ENCODE data around the gene HPS4. TPM values are rescaled to one million over a fixed set of nuclear protein-coding genes. Genes with fewer than 3 reads are reported as not detected.

HPS4 gene
- total RNA-seq, 1 donor from 2014 or later = 37.1 TPM

DNA sequence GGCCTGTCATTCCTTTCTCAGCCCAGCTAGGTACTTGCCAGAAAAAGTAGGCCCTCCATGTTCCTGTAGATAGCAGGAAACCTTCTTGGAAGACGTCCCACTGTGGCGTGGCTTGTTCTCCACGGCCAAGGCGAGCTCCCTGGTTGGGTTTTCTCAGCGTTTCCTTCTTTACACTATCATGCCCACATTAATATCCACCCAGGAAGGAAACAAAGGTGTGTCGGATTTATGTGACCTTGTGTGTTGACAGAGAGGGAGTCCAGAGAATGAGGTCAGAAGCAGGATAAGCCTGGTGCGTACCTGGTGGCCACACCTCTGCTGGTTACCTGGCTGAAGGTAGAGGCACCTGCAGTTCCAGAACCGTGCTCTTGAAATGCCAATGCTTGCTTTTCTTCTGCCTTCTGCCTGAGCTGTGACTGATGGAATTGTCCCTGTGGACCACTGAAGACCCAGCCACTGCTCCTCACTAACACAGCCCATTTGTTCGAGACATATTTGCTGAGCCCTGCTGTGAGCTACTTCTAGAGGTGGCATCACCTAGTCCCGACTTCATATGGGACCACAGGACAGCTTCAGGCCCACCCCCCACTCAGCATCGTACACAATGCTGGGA lies 46.6 kb downstream of the HPS4 start:
- H3K4me3 Mint-ChIP-seq (ENCODE audit: unreplicated experiment) = no peak overlapping the region
- DNase-seq (ENCODE audit: extremely low spot score, unreplicated experiment) = no peak
- H3K4me1 Mint-ChIP-seq (ENCODE audit: unreplicated experiment) = no peaks in the 10 kb centered on the region
- H3K27ac Mint-ChIP-seq (ENCODE audit: unreplicated experiment) = no peak overlapping the region
- no peaks in the 10 kb centered on the region for H3K9me3 Mint-ChIP-seq (ENCODE audit: unreplicated experiment)
- peaks cover 5% of the 10 kb centered on the region for H3K36me3 Mint-ChIP-seq (ENCODE audit: unreplicated experiment)
- TF ChIP-seq, protein P1, sequence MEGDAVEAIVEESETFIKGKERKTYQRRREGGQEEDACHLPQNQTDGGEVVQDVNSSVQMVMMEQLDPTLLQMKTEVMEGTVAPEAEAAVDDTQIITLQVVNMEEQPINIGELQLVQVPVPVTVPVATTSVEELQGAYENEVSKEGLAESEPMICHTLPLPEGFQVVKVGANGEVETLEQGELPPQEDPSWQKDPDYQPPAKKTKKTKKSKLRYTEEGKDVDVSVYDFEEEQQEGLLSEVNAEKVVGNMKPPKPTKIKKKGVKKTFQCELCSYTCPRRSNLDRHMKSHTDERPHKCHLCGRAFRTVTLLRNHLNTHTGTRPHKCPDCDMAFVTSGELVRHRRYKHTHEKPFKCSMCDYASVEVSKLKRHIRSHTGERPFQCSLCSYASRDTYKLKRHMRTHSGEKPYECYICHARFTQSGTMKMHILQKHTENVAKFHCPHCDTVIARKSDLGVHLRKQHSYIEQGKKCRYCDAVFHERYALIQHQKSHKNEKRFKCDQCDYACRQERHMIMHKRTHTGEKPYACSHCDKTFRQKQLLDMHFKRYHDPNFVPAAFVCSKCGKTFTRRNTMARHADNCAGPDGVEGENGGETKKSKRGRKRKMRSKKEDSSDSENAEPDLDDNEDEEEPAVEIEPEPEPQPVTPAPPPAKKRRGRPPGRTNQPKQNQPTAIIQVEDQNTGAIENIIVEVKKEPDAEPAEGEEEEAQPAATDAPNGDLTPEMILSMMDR (IDR thresholded peaks at IDR 0.05) = no peak
- H3K27me3 Mint-ChIP-seq (ENCODE audit: unreplicated experiment) = no peaks in the 10 kb centered on the region

DNA sequence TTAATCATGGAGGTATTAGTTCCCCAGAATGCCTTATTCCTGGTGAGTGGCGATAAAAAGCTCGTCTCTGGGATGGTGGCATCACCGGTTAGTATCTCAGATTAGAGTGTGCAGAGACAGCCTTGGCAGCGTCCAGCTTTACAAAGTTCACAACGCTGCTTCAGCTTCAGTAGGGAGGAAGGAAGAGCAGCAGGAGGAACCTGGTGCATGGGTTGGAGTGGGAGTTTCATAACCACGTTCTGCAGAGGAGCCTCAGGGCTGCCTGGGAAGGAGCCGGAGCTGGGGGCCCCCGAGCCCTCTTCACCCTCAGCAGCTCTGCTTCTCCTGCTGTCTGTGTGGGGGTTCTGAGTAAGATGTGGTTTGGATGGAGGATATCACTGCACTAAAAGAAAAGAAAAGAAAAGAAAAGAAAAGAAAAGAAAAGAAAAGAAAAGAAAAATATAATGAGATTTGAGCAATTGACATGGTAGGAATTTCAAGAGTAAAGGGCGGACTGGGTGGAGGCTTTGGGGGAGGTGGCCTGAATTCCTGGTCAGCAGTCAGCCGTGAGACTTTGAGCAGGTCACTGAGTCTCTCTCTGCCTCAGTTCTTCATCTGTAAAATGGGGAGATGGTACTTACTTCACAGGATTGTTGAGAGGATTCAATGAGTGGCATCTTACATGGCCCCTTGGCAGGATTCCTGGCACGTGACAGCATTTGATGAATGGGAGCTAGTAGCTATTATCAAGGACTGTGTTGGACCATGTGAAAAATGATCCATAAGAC lies 48.1 kb downstream of the HPS4 start:
- peaks cover 5% of the 10 kb centered on the region for H3K36me3 Mint-ChIP-seq (ENCODE audit: unreplicated experiment)
- no peak for DNase-seq (ENCODE audit: extremely low spot score, unreplicated experiment)
- TF ChIP-seq, protein P1 (IDR thresholded peaks at IDR 0.05) = no peak
- H3K27ac Mint-ChIP-seq (ENCODE audit: unreplicated experiment) = no peak overlapping the region
- no peaks in the 10 kb centered on the region for H3K9me3 Mint-ChIP-seq (ENCODE audit: unreplicated experiment)
- no peak overlapping the region for H3K4me3 Mint-ChIP-seq (ENCODE audit: unreplicated experiment)
- H3K27me3 Mint-ChIP-seq (ENCODE audit: unreplicated experiment) = no peaks in the 10 kb centered on the region
- H3K4me1 Mint-ChIP-seq (ENCODE audit: unreplicated experiment) = peaks cover 10% of the 10 kb centered on the region

DNA sequence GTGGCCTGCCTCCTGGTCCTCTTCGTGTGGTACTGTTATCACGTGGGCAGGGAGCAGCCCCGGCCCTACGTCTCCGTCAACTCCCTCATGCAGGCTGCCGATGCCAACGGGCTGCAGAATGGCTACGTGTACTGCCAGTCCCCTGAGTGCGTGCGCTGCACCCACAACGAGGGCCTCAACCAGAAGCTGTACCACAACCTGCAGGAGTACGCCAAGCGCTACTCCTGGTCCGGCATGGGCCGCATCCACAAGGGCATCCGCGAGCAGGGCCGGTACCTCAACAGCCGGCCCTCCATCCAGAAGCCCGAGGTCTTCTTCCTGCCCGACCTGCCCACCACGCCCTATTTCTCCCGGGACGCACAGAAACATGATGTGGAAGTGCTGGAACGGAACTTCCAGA lies 49.8 kb downstream of the HPS4 start:
- H3K4me1 Mint-ChIP-seq (ENCODE audit: unreplicated experiment) = peaks cover 20% of the 10 kb centered on the region
- TF ChIP-seq, protein P1 (IDR thresholded peaks at IDR 0.05) = no peak

DNA sequence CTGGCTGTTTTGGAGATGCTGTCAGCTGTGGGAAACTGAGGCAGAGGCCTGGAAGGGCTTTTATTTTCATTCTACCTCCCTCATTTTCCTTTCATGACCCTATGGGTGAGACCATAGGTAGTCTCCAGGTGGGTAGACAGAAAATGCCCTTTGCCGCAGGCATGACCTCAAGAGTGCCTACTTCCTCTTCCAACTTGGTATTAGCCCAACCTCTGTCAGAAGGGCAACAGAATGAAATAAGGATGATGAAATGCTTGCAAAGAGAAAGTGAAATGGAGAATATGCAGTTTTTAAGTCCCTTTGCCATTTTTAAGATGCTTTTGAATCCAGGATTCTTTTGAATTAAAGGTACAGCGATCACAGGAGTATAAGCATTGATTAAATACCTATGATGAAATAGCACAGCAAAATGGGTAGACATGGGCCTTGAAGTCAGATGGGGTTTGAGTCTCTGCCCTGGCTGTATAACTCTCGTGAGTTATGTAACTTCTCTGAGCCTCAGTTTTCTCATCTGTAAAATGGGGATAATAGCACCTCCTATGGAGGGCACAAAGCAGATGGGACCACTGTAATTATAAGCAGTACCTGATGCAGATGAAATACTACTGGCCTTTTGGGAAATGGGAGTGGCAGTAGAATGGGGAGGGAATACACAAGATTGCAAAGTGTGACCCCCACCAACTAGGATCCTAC lies 50.8 kb downstream of the HPS4 start:
- TF ChIP-seq, protein P1 (IDR thresholded peaks at IDR 0.05) = no peak
- Mint-ChIP-seq H3K9me3 (ENCODE audit: unreplicated experiment) (no peaks in the 10 kb centered on the region), H3K27me3 (ENCODE audit: unreplicated experiment) (no peaks in the 10 kb centered on the region)

More for the DNA sequence above, 49.8 kb downstream of the HPS4 start:
- Mint-ChIP-seq H3K36me3 (ENCODE audit: unreplicated experiment) (peaks cover 5% of the 10 kb centered on the region), H3K27me3 (ENCODE audit: unreplicated experiment) (no peaks in the 10 kb centered on the region), H3K9me3 (ENCODE audit: unreplicated experiment) (no peaks in the 10 kb centered on the region), H3K27ac (ENCODE audit: unreplicated experiment) (no peak overlapping the region), H3K4me3 (ENCODE audit: unreplicated experiment) (no peak overlapping the region)
- no peak for DNase-seq (ENCODE audit: extremely low spot score, unreplicated experiment)

More for the DNA sequence above, 50.8 kb downstream of the HPS4 start:
- Mint-ChIP-seq H3K36me3 (ENCODE audit: unreplicated experiment) (peaks cover 5% of the 10 kb centered on the region), H3K4me1 (ENCODE audit: unreplicated experiment) (peaks cover 27% of the 10 kb centered on the region), H3K4me3 (ENCODE audit: unreplicated experiment) (no peak overlapping the region), H3K27ac (ENCODE audit: unreplicated experiment) (no peak overlapping the region)
- no peak for DNase-seq (ENCODE audit: extremely low spot score, unreplicated experiment)
